Endothelial cell (in vitro differentiated cells): ENCODE results near the gene CAPN12. TPM values are rescaled to one million over a fixed set of nuclear protein-coding genes. Genes with fewer than 3 reads are reported as not detected.

Source experiments
- DNase-seq: peaks from one replicate; pipeline ENCODE4 v3.0.0; 2021; ENCODE audit warnings: low spot score
- H3K27ac Mint-ChIP-seq: one replicate; pipeline ENCODE4 v1.8.0; 2021; ENCODE audit warnings: mixed read lengths, inconsistent platforms; ENCODE audit not compliant: unreplicated experiment
- H3K27me3 Mint-ChIP-seq: one replicate; pipeline ENCODE4 v1.8.0; 2021; ENCODE audit warnings: mild to moderate bottlenecking, moderate library complexity, mixed read lengths, inconsistent platforms; ENCODE audit not compliant: unreplicated experiment
- H3K36me3 Mint-ChIP-seq: one replicate; pipeline ENCODE4 v1.8.0; 2021; ENCODE audit warnings: mild to moderate bottlenecking, low read depth, mixed read lengths, inconsistent platforms; ENCODE audit not compliant: unreplicated experiment
- H3K4me1 Mint-ChIP-seq: one replicate; pipeline ENCODE4 v1.8.0; 2021; ENCODE audit warnings: mild to moderate bottlenecking, mixed read lengths, inconsistent platforms; ENCODE audit not compliant: unreplicated experiment
- H3K4me3 Mint-ChIP-seq: one replicate; pipeline ENCODE4 v1.8.0; 2021; ENCODE audit warnings: mild to moderate bottlenecking, mixed read lengths, inconsistent platforms; ENCODE audit not compliant: unreplicated experiment
- H3K9me3 Mint-ChIP-seq: one replicate; pipeline ENCODE4 v1.8.0; 2021; ENCODE audit warnings: mixed read lengths, inconsistent platforms; ENCODE audit not compliant: unreplicated experiment
- total RNA-seq: library from RNA; stranded (reverse); fragmentation: NEBNext Ultra II Directional; extraction: Animal tissue kit (Norgen Biotek cat#: 25700); gene quantifications from one replicate; pipeline ENCODE4 v1.2.1, GENCODE V29; 2021; ENCODE audit not compliant: unreplicated experiment
- TF ChIP-seq, protein P1 (sequence below): fragments of 200-600 bp; sonication (generic); IDR thresholded peaks from one replicate; pipeline ENCODE4 v1.5.0; 2021; ENCODE audit warnings: antibody characterized with exemption; ENCODE audit not compliant: unreplicated experiment

Gene CAPN12
- total RNA-seq, 1 donor from 2014 or later: 2.9 TPM

- no peak for DNase-seq
- Mint-ChIP-seq H3K27ac (peak overlapping the region; percentile 94), H3K4me3 (no peak overlapping the region)
Measured at GRCh38 chr19:38686530-38686888, 57.8 kb downstream of the CAPN12 start.

GRCh38 chr19:38685666-38686529, 58.4 kb downstream of the CAPN12 start:
- Mint-ChIP-seq H3K9me3 (no peaks in the 10 kb centered on the region), H3K36me3 (peaks cover 18% of the 10 kb centered on the region), H3K27me3 (peaks cover 10% of the 10 kb centered on the region), H3K27ac (peak overlapping the region; percentile 94), H3K4me3 (peak overlapping the region; percentile 10), H3K4me1 (peaks cover 68% of the 10 kb centered on the region)
- TF ChIP-seq, protein P1, sequence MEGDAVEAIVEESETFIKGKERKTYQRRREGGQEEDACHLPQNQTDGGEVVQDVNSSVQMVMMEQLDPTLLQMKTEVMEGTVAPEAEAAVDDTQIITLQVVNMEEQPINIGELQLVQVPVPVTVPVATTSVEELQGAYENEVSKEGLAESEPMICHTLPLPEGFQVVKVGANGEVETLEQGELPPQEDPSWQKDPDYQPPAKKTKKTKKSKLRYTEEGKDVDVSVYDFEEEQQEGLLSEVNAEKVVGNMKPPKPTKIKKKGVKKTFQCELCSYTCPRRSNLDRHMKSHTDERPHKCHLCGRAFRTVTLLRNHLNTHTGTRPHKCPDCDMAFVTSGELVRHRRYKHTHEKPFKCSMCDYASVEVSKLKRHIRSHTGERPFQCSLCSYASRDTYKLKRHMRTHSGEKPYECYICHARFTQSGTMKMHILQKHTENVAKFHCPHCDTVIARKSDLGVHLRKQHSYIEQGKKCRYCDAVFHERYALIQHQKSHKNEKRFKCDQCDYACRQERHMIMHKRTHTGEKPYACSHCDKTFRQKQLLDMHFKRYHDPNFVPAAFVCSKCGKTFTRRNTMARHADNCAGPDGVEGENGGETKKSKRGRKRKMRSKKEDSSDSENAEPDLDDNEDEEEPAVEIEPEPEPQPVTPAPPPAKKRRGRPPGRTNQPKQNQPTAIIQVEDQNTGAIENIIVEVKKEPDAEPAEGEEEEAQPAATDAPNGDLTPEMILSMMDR: peak; percentile 53
- DNase-seq: peak; percentile 52

More at GRCh38 chr19:38686530-38686888, 57.8 kb downstream of the CAPN12 start:
- Mint-ChIP-seq H3K36me3 (peaks cover 14% of the 10 kb centered on the region), H3K4me1 (peaks cover 63% of the 10 kb centered on the region), H3K9me3 (no peaks in the 10 kb centered on the region), H3K27me3 (peaks cover 6% of the 10 kb centered on the region)
- TF ChIP-seq, protein P1: no peak

DNA sequence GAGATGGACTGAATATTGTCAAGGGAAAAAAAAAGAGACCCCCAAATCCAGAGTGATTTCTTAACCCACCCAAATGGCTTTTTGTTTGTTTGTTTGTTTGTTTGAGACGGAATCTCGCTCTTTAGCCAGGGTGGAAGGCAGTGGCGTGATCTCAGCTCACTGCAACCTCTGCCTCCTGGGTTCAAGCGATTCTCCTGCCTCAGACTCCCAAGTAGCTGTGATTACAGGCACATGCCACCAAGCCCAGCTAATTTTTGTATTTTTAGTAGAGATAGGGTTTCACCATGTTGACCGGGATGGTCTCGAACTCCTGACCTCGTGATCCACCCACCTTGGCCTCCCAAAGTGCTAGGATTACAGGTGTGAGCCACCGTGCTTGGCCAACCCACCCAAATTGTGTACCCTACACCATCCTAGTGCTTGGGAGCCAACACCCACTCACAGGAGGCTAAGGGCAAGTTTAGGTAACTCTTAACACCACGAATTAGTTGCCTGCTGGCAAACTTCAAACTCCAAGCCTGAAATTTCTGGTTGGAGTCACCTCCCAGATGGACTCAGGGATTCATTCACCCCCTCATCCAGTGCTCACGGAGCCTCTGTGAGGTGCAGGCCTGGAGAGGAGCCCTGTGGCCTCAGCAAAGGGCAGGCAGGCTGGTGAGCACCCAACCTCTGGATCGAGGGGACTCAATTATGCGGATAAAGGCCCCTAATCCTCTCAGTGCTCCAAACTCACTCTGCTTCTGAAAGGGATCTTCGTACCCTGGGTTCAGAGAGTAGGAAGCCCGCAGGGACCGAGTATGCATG, 59.2 kb downstream of the CAPN12 start:
- Mint-ChIP-seq H3K27ac (peak overlapping the region; percentile 94), H3K27me3 (peaks cover 11% of the 10 kb centered on the region), H3K9me3 (no peaks in the 10 kb centered on the region), H3K4me1 (peaks cover 67% of the 10 kb centered on the region), H3K4me3 (peak overlapping the region; percentile 29), H3K36me3 (peaks cover 19% of the 10 kb centered on the region)
- no peak for DNase-seq
- TF ChIP-seq, protein P1: no peak

DNA sequence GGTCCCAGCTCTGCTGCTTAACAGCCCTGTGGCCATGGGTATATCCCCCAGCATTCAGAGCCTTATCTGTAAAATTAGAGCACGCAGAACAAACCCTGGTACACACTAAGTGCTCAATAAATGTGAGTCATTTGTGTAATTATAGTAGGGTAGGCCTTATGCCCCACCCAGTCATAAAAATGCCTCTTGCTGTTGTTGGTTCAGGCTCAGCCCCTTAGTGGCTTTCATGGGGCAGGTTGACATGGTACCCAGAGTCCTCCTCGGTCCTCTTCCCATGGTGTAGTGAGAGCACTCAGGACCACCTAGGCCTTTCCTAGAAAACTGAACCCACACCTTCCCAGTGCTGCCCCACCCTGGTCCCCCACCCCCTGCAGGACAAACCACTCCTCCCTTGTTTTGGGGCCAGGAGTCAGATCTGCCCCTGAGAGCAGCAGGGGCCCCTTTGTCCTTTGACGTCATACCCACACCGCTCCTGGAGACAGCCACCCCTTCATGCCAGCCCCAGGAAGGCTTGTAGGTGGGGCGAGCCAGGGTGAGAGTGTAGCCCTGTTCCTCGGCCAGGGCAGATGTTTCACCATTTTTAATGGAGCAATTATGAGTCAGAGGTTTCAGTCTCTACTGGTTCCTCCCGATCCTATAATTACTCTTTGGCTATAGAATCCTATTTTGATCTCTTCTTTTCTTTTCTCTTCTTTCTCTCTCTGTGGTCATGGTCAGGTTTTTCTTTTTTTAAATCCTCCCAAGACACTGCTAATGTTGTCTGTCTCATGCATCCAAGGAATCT, 60.0 kb downstream of the CAPN12 start:
- H3K27me3 Mint-ChIP-seq: peaks cover 11% of the 10 kb centered on the region
- H3K36me3 Mint-ChIP-seq: peaks cover 22% of the 10 kb centered on the region
- H3K4me1 Mint-ChIP-seq: peaks cover 73% of the 10 kb centered on the region
- peak overlapping the region; percentile 94 for H3K27ac Mint-ChIP-seq
- TF ChIP-seq, protein P1: no peak
- H3K9me3 Mint-ChIP-seq: no peaks in the 10 kb centered on the region
- H3K4me3 Mint-ChIP-seq: peak overlapping the region; percentile 29
- DNase-seq: no peak
